Measurements from ENCODE around the gene ECHDC3. TPM values are rescaled to one million over a fixed set of nuclear protein-coding genes. Genes with fewer than 3 reads are reported as not detected.

Gene ECHDC3
- total RNA-seq, 1 experiment from 2014 or later = 30.1 TPM

GRCh38 chr10:11724938-11725776 lies 17.0 kb upstream of the ECHDC3 start:
- Mint-ChIP-seq H3K9me3 (ENCODE audit: unreplicated experiment) (peaks cover 18% of the 10 kb centered on the region), H3K4me3 (ENCODE audit: unreplicated experiment) (no peak overlapping the region), H3K27me3 (ENCODE audit: insufficient read depth, unreplicated experiment) (no peaks in the 10 kb centered on the region), H3K36me3 (ENCODE audit: insufficient read depth, unreplicated experiment) (no peaks in the 10 kb centered on the region), H3K4me1 (ENCODE audit: low read depth, unreplicated experiment) (peaks cover 8% of the 10 kb centered on the region), H3K27ac (ENCODE audit: unreplicated experiment) (no peak overlapping the region)
- POLR2A ChIA-PET = no interaction called here
- Histone ChIP-seq H3K36me3 (ENCODE audit: control insufficient read depth, insufficient read depth, low read length) (no peaks in the 10 kb centered on the region), H3K27me3 (replicated peaks; ENCODE audit: control insufficient read depth, insufficient read depth, low read length) (no peaks in the 10 kb centered on the region), H3K4me1 (no peaks in the 10 kb centered on the region), H3K4me3 (ENCODE audit: low read depth, low read length) (no peak overlapping the region), H3K9me3 (peaks cover 5% of the 10 kb centered on the region)
- TF ChIP-seq CTCF (IDR thresholded peaks at IDR 0.05; ENCODE audit: insufficient read depth in 1 of 2, low read depth in 1 of 2, low read length in 1 of 2, severe bottlenecking in 1 of 2, unreplicated experiment in 1 of 2) = peak; percentile 86 to 94
- CTCF ChIA-PET = interaction anchor here (0.6 to 1.7 kb wide), 15 partner anchors 10 to 220 kb away, joined by 3 to 23 read pairs (median 4); no protein-coding TSS in a partner anchor
- intact Hi-C loops (cut with micrococcal nuclease; ENCODE audit: unreplicated experiment) = loop anchor here (1.0 kb wide), 3 partner anchors 33 to 210 kb away; no protein-coding TSS in a partner anchor
- no TSS peak for BruUV-seq (replicated peaks)
- peak in 1 of 2 experiments; percentile 75 for DNase-seq

DNA sequence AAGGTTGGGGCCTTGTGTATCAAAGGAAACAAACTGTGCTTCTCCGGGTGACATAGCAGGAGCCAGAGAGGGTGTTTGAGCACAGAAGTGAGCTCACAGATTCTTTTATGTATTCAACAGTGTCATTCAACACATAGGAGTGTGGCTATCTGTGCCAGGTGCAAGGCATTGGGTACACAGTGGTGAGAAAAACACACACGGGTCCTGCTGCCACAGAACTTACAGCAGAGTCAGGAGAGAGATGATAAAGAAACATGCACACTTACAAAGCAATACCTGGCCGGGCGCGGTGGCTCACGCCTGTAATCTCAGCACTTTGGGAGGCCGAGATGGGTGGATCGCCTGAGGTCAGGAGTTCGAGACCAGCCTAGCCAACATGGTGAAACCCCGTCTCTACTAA lies 16.3 kb upstream of the ECHDC3 start:
- CTCF ChIA-PET = interaction anchor here (1.7 kb wide), 2 partner anchors 32 to 210 kb away, joined by 13 to 23 read pairs; no protein-coding TSS in a partner anchor

More for the DNA sequence above, 16.3 kb upstream of the ECHDC3 start:
- H3K4me1 Mint-ChIP-seq (ENCODE audit: low read depth, unreplicated experiment) = peaks cover 8% of the 10 kb centered on the region
- no peak overlapping the region for H3K27ac Mint-ChIP-seq (ENCODE audit: unreplicated experiment)
- no peak for DNase-seq
- Histone ChIP-seq H3K4me1 (no peaks in the 10 kb centered on the region), H3K36me3 (ENCODE audit: control insufficient read depth, insufficient read depth, low read length) (no peaks in the 10 kb centered on the region), H3K4me3 (ENCODE audit: low read depth, low read length) (no peak overlapping the region), H3K9me3 (peaks cover 13% of the 10 kb centered on the region), H3K27me3 (replicated peaks; ENCODE audit: control insufficient read depth, insufficient read depth, low read length) (no peaks in the 10 kb centered on the region)
- TF ChIP-seq CTCF (IDR thresholded peaks at IDR 0.05; ENCODE audit: insufficient read depth in 1 of 2, low read depth in 1 of 2, low read length in 1 of 2, severe bottlenecking in 1 of 2, unreplicated experiment in 1 of 2) = no peak
- POLR2A ChIA-PET = no interaction called here
- H3K9me3 Mint-ChIP-seq (ENCODE audit: unreplicated experiment) = peaks cover 18% of the 10 kb centered on the region
- H3K4me3 Mint-ChIP-seq (ENCODE audit: unreplicated experiment) = no peak overlapping the region
- BruUV-seq (replicated peaks) = no TSS peak
- no peaks in the 10 kb centered on the region for H3K36me3 Mint-ChIP-seq (ENCODE audit: insufficient read depth, unreplicated experiment)
- intact Hi-C loops (cut with micrococcal nuclease; ENCODE audit: unreplicated experiment) = loop anchor here (1.0 kb wide), 3 partner anchors 32 to 211 kb away; no protein-coding TSS in a partner anchor
- no peaks in the 10 kb centered on the region for H3K27me3 Mint-ChIP-seq (ENCODE audit: insufficient read depth, unreplicated experiment)
